H1 (cell line): ENCODE results near the gene TMPRSS3. TPM values are rescaled to one million over a fixed set of nuclear protein-coding genes. Genes with fewer than 3 reads are reported as not detected.

Experiments
- CTCF ChIA-PET: fragments of 300-600 bp; sonication (Branson Sonifier 250); formaldehyde crosslinking; loops from one replicate; lab custom pipeline; 2021; ENCODE audit not compliant: partially characterized antibody; lab: Charles Lee
- POLR2A ChIA-PET: fragments of 300-600 bp; sonication (Branson Sonifier 250); formaldehyde crosslinking; loops from one replicate; lab custom pipeline; 2021; ENCODE audit warnings: inconsistent platforms; ENCODE audit not compliant: partially characterized antibody; lab: Charles Lee
- DNase-seq, 2 experiments: peaks; one replicate each; pipeline versions ENCODE4 v3.0.0 to v3.0.0-alpha.2; 2010 to 2022; ENCODE audit warnings: low spot score in 2 of 2, low read depth in 1 of 2, mixed read lengths in 1 of 2
- FAIRE-seq: peaks from 2 replicates; lab custom pipeline; 2011; peaks lifted over from hg19 to GRCh38; lab: Jason Lieb, UNC
- H2AFZ ChIP-seq: 2 replicates; pipeline ENCODE4 v1.8.1; 2012; ENCODE audit warnings: low read length, inconsistent platforms
- H2AK5ac ChIP-seq: 2 replicates; pipeline ENCODE4 v1.6.1; 2013; ENCODE audit warnings: low read depth, low read length
- H2BK120ac ChIP-seq: replicated peaks from 2 replicates; pipeline ENCODE3; 2013; ENCODE audit warnings: low read depth, low read length, inconsistent platforms
- H2BK12ac ChIP-seq: 2 replicates; pipeline ENCODE4 v1.6.1; 2013; ENCODE audit warnings: low read depth, low read length
- H2BK15ac ChIP-seq: 2 replicates; pipeline ENCODE4 v1.6.1; 2013; ENCODE audit warnings: low read length
- H2BK20ac ChIP-seq: 2 replicates; pipeline ENCODE4 v1.6.1; 2013; ENCODE audit warnings: low read length
- H2BK5ac ChIP-seq: 2 replicates; pipeline ENCODE4 v1.6.1; 2013; ENCODE audit warnings: low read depth, low read length
- H3K14ac ChIP-seq: 2 replicates; pipeline ENCODE4 v1.6.1; 2013; ENCODE audit warnings: inconsistent platforms; ENCODE audit not compliant: insufficient read length
- H3K18ac ChIP-seq: 2 replicates; pipeline ENCODE4 v1.6.1; 2013; ENCODE audit warnings: low read length; ENCODE audit errors: extremely low read depth
- H3K23ac ChIP-seq: 2 replicates; pipeline ENCODE4 v1.6.1; 2013; ENCODE audit warnings: inconsistent platforms; ENCODE audit not compliant: insufficient read length
- H3K23me2 ChIP-seq: 2 replicates; pipeline ENCODE4 v1.6.1; 2013; ENCODE audit warnings: low read depth, low read length
- H3K27ac ChIP-seq: 2 replicates; pipeline ENCODE4 v1.6.1; 2011; ENCODE audit warnings: low read depth, low read length, inconsistent platforms
- H3K27me3 ChIP-seq, 4 experiments: replicated peaks in 1 of 4; 1 replicate in 1 of 4; 2 replicates in 3 of 4; pipeline versions ENCODE4 v1.6.1 to v1.8.1; 2011 to 2013; ENCODE audit warnings: low read length in 3 of 4, mild to moderate bottlenecking in 3 of 4, inconsistent platforms in 2 of 4, mixed read lengths in 2 of 4, moderate library complexity in 1 of 4; ENCODE audit not compliant: control insufficient read depth in 3 of 4, insufficient read depth in 3 of 4; ENCODE audit errors: extremely low read depth in 1 of 4
- H3K36me3 ChIP-seq, 4 experiments: 2 replicates each; pipeline versions ENCODE4 v1.6.1 to v1.8.1; 2011 to 2013; ENCODE audit warnings: mild to moderate bottlenecking in 4 of 4, low read length in 3 of 4, moderate library complexity in 2 of 4, control low read depth in 1 of 4, inconsistent platforms in 1 of 4; ENCODE audit not compliant: insufficient read depth in 4 of 4, control insufficient read depth in 2 of 4
- H3K4ac ChIP-seq: replicated peaks from 2 replicates; pipeline ENCODE3; 2013; ENCODE audit warnings: low read length, low read depth, mixed read lengths, inconsistent platforms; ENCODE audit not compliant: insufficient read length
- H3K4me1 ChIP-seq, 4 experiments: replicated peaks in 1 of 4; 1 replicate in 1 of 4; 2 replicates in 3 of 4; pipeline versions ENCODE4 v1.6.1 to v1.8.1; 2011 to 2013; ENCODE audit warnings: low read length in 3 of 4, inconsistent platforms in 2 of 4, mixed read lengths in 1 of 4; ENCODE audit not compliant: insufficient read depth in 4 of 4, control insufficient read depth in 3 of 4
- H3K4me2 ChIP-seq, 2 experiments: 2 replicates each; pipeline versions ENCODE4 v1.6.1 to v1.8.1; 2011 to 2013; ENCODE audit warnings: low read depth in 2 of 2, low read length in 2 of 2, control low read depth in 1 of 2, inconsistent platforms in 1 of 2, mild to moderate bottlenecking in 1 of 2; ENCODE audit not compliant: insufficient read depth in 1 of 2
- H3K4me3 ChIP-seq, 4 experiments: fragments of 200-600, 300-600 bp in 1 of 4; sonication (generic), shearing (Covaris generic), sonication (Bioruptor Twin) in 1 of 4; 2 replicates each; pipeline versions ENCODE4 v1.5.1 to v1.8.1; 2011 to 2016; ENCODE audit warnings: low read length in 4 of 4, low read depth in 3 of 4, control low read depth in 2 of 4, inconsistent platforms in 2 of 4, mild to moderate bottlenecking in 2 of 4, mixed read lengths in 1 of 4, moderate library complexity in 1 of 4; ENCODE audit not compliant: insufficient read depth in 2 of 4; ENCODE audit errors: extremely low read depth in 1 of 4
- H3K56ac ChIP-seq: replicated peaks from 2 replicates; pipeline ENCODE3; 2013; ENCODE audit warnings: low read depth, mild to moderate bottlenecking, mixed read lengths, low read length, inconsistent platforms; ENCODE audit not compliant: insufficient read length
- H3K79me1 ChIP-seq: 2 replicates; pipeline ENCODE4 v1.6.1; 2013; ENCODE audit warnings: low read depth, low read length, control low read depth
- H3K79me2 ChIP-seq, 2 experiments: 2 replicates each; pipeline versions ENCODE4 v1.6.1 to v1.8.1; 2012 to 2013; ENCODE audit warnings: low read length in 2 of 2, mild to moderate bottlenecking in 2 of 2, inconsistent platforms in 1 of 2; ENCODE audit not compliant: insufficient read depth in 2 of 2, control insufficient read depth in 1 of 2
- H3K9ac ChIP-seq, 4 experiments: replicated peaks in 1 of 4; 1 replicate in 1 of 4; 2 replicates in 3 of 4; pipeline versions ENCODE4 v1.6.1 to v1.8.1; 2011 to 2013; ENCODE audit warnings: low read depth in 3 of 4, low read length in 3 of 4, control low read depth in 2 of 4, mild to moderate bottlenecking in 2 of 4, moderate library complexity in 2 of 4, inconsistent platforms in 1 of 4; ENCODE audit errors: extremely low read depth in 1 of 4
- H3K9me3 ChIP-seq, 2 experiments: 2 replicates each; pipeline versions ENCODE4 v1.6.1 to v1.8.1; 2012 to 2013; ENCODE audit warnings: mild to moderate bottlenecking in 2 of 2, moderate library complexity in 2 of 2, control low read depth in 1 of 2, inconsistent platforms in 1 of 2, low read depth in 1 of 2, low read length in 1 of 2, mixed read lengths in 1 of 2; ENCODE audit not compliant: insufficient read depth in 2 of 2
- H4K20me1 ChIP-seq, 2 experiments: replicated peaks in 1 of 2; 2 replicates each; pipeline versions ENCODE3 to v1.8.1; 2011 to 2013; ENCODE audit warnings: inconsistent platforms in 2 of 2, low read length in 2 of 2, mild to moderate bottlenecking in 1 of 2; ENCODE audit not compliant: insufficient read depth in 2 of 2, control insufficient read depth in 1 of 2
- H4K5ac ChIP-seq: 2 replicates; pipeline ENCODE4 v1.6.1; 2013; ENCODE audit warnings: low read length, low read depth, mixed read lengths, inconsistent platforms; ENCODE audit not compliant: insufficient read length
- H4K8ac ChIP-seq: 2 replicates; pipeline ENCODE4 v1.8.0; 2013; ENCODE audit warnings: mild to moderate bottlenecking, moderate library complexity, low read length, inconsistent platforms; ENCODE audit not compliant: insufficient read depth; ENCODE audit errors: extremely low read depth
- H4K91ac ChIP-seq: replicated peaks from 2 replicates; pipeline ENCODE3; 2013; ENCODE audit warnings: low read length, mixed read lengths, inconsistent platforms; ENCODE audit not compliant: insufficient read length
- BACH1 ChIP-seq: IDR thresholded peaks from 2 replicates; pipeline ENCODE4 v1.6.1; 2012; ENCODE audit warnings: low read length, improper control_type of control experiment
- CHD2 ChIP-seq: IDR thresholded peaks from 2 replicates; pipeline ENCODE4 v1.6.1; 2012; ENCODE audit warnings: low read length, improper control_type of control experiment
- FOSL1 ChIP-seq: IDR thresholded peaks from 2 replicates; pipeline ENCODE4 v1.6.1; 2011; ENCODE audit warnings: mild to moderate bottlenecking, low read depth, low read length, moderate library complexity; ENCODE audit not compliant: insufficient read depth
- KDM5A ChIP-seq: fragments of 200-600 bp; IDR thresholded peaks from 2 replicates; pipeline ENCODE4 v1.7.1; 2012; ENCODE audit warnings: mild to moderate bottlenecking, low read length, inconsistent platforms, mixed read lengths
- POLR2AphosphoS5 ChIP-seq: IDR thresholded peaks from 2 replicates; pipeline ENCODE4 v1.6.1; 2011; ENCODE audit warnings: low read depth, low read length
- POU5F1 ChIP-seq: IDR thresholded peaks from 2 replicates; pipeline ENCODE4 v1.6.1; 2011; ENCODE audit warnings: low read depth, mild to moderate bottlenecking, low read length, moderate library complexity
- RAD21 ChIP-seq, 2 experiments: IDR thresholded peaks in 1 of 2; conservative IDR thresholded peaks in 1 of 2; 2 replicates each; pipeline ENCODE4 v1.6.1; 2011; ENCODE audit warnings: low read depth in 2 of 2, low read length in 2 of 2, improper control_type of control experiment in 1 of 2, inconsistent platforms in 1 of 2, mild to moderate bottlenecking in 1 of 2, moderate library complexity in 1 of 2
- SIX5 ChIP-seq: IDR thresholded peaks from 2 replicates; pipeline ENCODE4 v1.6.1; 2011; ENCODE audit warnings: mild to moderate bottlenecking, low read depth, low read length
- SP4 ChIP-seq: IDR thresholded peaks from 2 replicates; pipeline ENCODE4 v1.6.1; 2012; ENCODE audit warnings: low read length, inconsistent platforms
- SRF ChIP-seq: IDR thresholded peaks from 2 replicates; pipeline ENCODE4 v1.6.1; 2011; ENCODE audit warnings: mild to moderate bottlenecking, low read depth, low read length, moderate library complexity
- TCF12 ChIP-seq: IDR thresholded peaks from 2 replicates; pipeline ENCODE4 v1.6.1; 2011; ENCODE audit warnings: low read depth, mild to moderate bottlenecking, low read length
- TEAD4 ChIP-seq: IDR thresholded peaks from 2 replicates; pipeline ENCODE4 v1.6.1; 2012; ENCODE audit warnings: low read depth, low read length, inconsistent platforms, mixed read lengths
- ZNF274 ChIP-seq: IDR thresholded peaks from 2 replicates; pipeline ENCODE4 v1.7.0; 2012; ENCODE audit warnings: low read length, borderline replicate concordance; ENCODE audit errors: extremely low read depth
- WGBS, 2 experiments: shearing (Covaris generic) in 1 of 2; methylation state at CpG; one replicate each; pipeline versions ENCODE4 v1.1.6 to v1.1.7; 2013 to 2015; ENCODE audit warnings: low lambda C conversion rate in 2 of 2, mixed read lengths in 2 of 2, inconsistent platforms in 1 of 2, low coverage in 1 of 2, missing lambda C conversion rate in 1 of 2; ENCODE audit not compliant: insufficient replicate concordance in 2 of 2, insufficient coverage in 1 of 2, insufficient read length in 1 of 2; ENCODE audit errors: extremely low coverage in 1 of 2, missing lambda C conversion rate in 1 of 2; 5-methylcytosine and 5-hydroxymethylcytosine counted together
- polyA plus RNA-seq, 7 experiments: library from polyadenylated mRNA; depleted of rRNA in 3 of 7; stranded (reverse) in 5 of 7; unstranded in 2 of 7; fragments of >200 nt in 5 of 7; fragments of 200-250 nt in 2 of 7; gene quantifications; 1 replicate in 5 of 7; 2 replicates in 1 of 7; 4 replicates in 1 of 7; pipeline versions ENCODE4 v1.2.1 to v1.2.3, GENCODE V29; 2011 to 2013; ENCODE audit warnings: missing spikeins in 2 of 7, mixed read lengths in 2 of 7
- total RNA-seq: library from RNA; stranded (reverse); fragmentation: NEBNext Ultra II Directional; extraction: Animal tissue kit (Norgen Biotek cat#: 25700); gene quantifications from 2 replicates; pipeline ENCODE4 v1.2.1, GENCODE V29; 2021
- TF ChIP-seq, protein P1 (sequence below): IDR thresholded peaks from 2 replicates; pipeline ENCODE4 v1.6.1; 2012; ENCODE audit warnings: inconsistent platforms

The TMPRSS3 gene
- total and polyA plus RNA-seq, 2 of the 8 experiments (the other 6 are each of a cell fraction or from before 2014, with no cell fraction given): 0.38 TPM; not detected in 1

GRCh38 chr21:42373196-42373907, 22.5 kb downstream of the TMPRSS3 start:
- H3K79me2 ChIP-seq: no peaks in the 10 kb centered on the region
- ChIA-PET POLR2A (no interaction called here), CTCF (interaction anchor here (0.6 to 3.8 kb wide), 9 partner anchors 8 to 1318 kb away, joined by 3 to 18 read pairs (median 4); no protein-coding TSS in a partner anchor)
- no peak overlapping the region for H4K91ac ChIP-seq
- H4K20me1 ChIP-seq: no peaks in the 10 kb centered on the region
- H2BK120ac ChIP-seq: no peak overlapping the region
- no peak overlapping the region for H3K4me2 ChIP-seq
- H3K23ac ChIP-seq: no peak overlapping the region
- no peaks in the 10 kb centered on the region for H3K9me3 ChIP-seq
- no peak overlapping the region for H2BK20ac ChIP-seq
- H3K79me1 ChIP-seq: no peaks in the 10 kb centered on the region
- 90% methylated on average over 25 of the region's 25 CpGs; no CpG with 5 or more reads in 1 of the 2 experiments for WGBS, 2 experiments
- no peak overlapping the region for H2BK15ac ChIP-seq
- no peak overlapping the region for H3K4me3 ChIP-seq
- H2AK5ac ChIP-seq: no peak overlapping the region
- peak overlapping the region; percentile 57 for H4K8ac ChIP-seq
- peaks cover 0 to 2% (median 0%) of the 10 kb centered on the region in 4 experiments; a peak in 1 of 7 replicates for H3K27me3 ChIP-seq
- no peaks in the 10 kb centered on the region for H3K23me2 ChIP-seq
- no peak overlapping the region for H2BK12ac ChIP-seq
- H3K4me1 ChIP-seq: peaks cover 0 to 7% (median 0%) of the 10 kb centered on the region in 4 experiments; a peak in 5 of 7 replicates
- H3K27ac ChIP-seq: no peak overlapping the region
- no peak for FAIRE-seq
- no peak overlapping the region for H3K4ac ChIP-seq
- H3K9ac ChIP-seq: no peak overlapping the region
- H3K18ac ChIP-seq: no peak overlapping the region
- H3K36me3 ChIP-seq: no peaks in the 10 kb centered on the region
- H2BK5ac ChIP-seq: no peak overlapping the region
- no peak overlapping the region for H3K56ac ChIP-seq
- H4K5ac ChIP-seq: no peak overlapping the region
- no peak for DNase-seq
- H2AFZ ChIP-seq: no peak overlapping the region
- H3K14ac ChIP-seq: no peak overlapping the region
- TF ChIP-seq FOSL1 (no peak), POLR2AphosphoS5 (no peak), TCF12 (no peak), POU5F1 (no peak), KDM5A (no peak), TEAD4 (no peak), BACH1 (no peak), RAD21 (IDR thresholded peaks at IDR 0.05 in 1 of 2, conservative IDR thresholded peaks at IDR 0.05 in 1 of 2; ENCODE audit: low read depth in 2 of 2, low read length in 2 of 2) (no peak), SRF (no peak), CHD2 (no peak), SIX5 (no peak), SP4 (no peak), ZNF274 (no peak)
- TF ChIP-seq, protein P1, sequence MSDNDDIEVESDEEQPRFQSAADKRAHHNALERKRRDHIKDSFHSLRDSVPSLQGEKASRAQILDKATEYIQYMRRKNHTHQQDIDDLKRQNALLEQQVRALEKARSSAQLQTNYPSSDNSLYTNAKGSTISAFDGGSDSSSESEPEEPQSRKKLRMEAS: no peak
